Mesodermal cell (in vitro differentiated cells): Measurements from ENCODE around the gene DFFA.
"Not testable (repeated sequence)": the region's sequence is repeated elsewhere in the genome, so short reads cannot be mapped to it uniquely, and the experiment has no call there.

ENCODE experiments used
- H3K27ac ChIP-seq: 2 replicates; pipeline ENCODE4 v1.7.0; 2013; ENCODE audit warnings: mild to moderate bottlenecking, low read depth, low read length, moderate library complexity; ENCODE audit not compliant: severe bottlenecking
- H3K36me3 ChIP-seq: 2 replicates; pipeline ENCODE4 v1.7.1; 2013; ENCODE audit warnings: mild to moderate bottlenecking, low read length, moderate library complexity; ENCODE audit not compliant: control insufficient read depth, insufficient read depth
- H3K4me1 ChIP-seq: one replicate; pipeline ENCODE4 v1.7.1; 2013; ENCODE audit warnings: mild to moderate bottlenecking, low read length; ENCODE audit not compliant: insufficient read depth, control insufficient read depth, poor library complexity, severe bottlenecking
- H3K4me3 ChIP-seq: 2 replicates; pipeline ENCODE4 v1.7.0; 2013; ENCODE audit warnings: low read length, control low read depth, mild to moderate bottlenecking; ENCODE audit not compliant: insufficient read depth, poor library complexity, severe bottlenecking; ENCODE audit errors: extremely low read depth
- H3K9me3 ChIP-seq: 2 replicates; pipeline ENCODE4 v1.7.1; 2013; ENCODE audit warnings: mild to moderate bottlenecking, low read length, moderate library complexity; ENCODE audit not compliant: control insufficient read depth
- WGBS, 2 experiments: methylation state at CpG; one replicate each; pipeline ENCODE4 v1.1.5; 2013; ENCODE audit warnings: missing lambda C conversion rate in 2 of 2; ENCODE audit not compliant: insufficient coverage in 2 of 2; 5-methylcytosine and 5-hydroxymethylcytosine counted together

Gene DFFA

DNA sequence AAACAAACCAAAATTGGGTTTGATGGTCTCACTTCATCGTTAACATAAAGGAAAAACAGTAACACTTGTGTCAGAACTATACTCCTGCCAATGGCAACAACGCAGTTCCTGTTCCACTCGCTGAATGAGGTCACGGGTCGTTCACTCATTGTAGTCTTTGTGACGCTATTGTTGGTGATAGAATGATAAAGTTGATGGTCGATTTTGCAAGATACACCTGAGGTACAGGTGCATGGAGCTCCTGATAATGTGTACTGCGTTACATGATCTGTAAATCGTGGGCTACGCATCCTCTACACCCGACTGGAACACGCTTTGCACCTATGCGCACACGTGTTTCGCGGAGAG is 42.5 kb downstream of the DFFA start:
- peak overlapping the region; percentile 63 for H3K4me3 ChIP-seq
- no peaks in the 10 kb centered on the region for H3K36me3 ChIP-seq
- H3K9me3 ChIP-seq = no peaks in the 10 kb centered on the region
- peaks cover 5% of the 10 kb centered on the region for H3K4me1 ChIP-seq
- no peak overlapping the region for H3K27ac ChIP-seq
- WGBS, 2 experiments = 49 to 51% methylated on average over 15 of the region's 16 CpGs

DNA sequence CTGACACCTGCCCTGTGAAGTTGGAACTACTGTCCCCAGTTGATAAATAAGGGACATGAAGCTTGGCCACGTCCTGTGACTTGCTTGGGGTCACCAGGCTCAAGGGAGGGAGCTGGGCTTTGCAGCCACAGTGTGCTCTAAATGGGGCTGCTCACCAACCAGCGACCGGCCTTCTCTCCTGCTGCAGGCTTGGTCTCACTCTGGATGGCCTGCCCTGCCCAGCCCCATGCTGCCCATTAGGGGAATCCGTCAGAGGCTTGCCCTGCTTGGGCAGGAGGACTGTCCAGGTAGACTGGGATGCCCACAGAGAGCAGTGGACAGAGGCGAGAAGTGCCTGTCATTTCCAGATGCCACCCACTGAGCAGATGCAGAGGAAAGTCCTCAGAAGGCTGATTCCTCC is 43.3 kb downstream of the DFFA start:
- Histone ChIP-seq H3K36me3 (peaks cover 2% of the 10 kb centered on the region), H3K9me3 (no peaks in the 10 kb centered on the region), H3K4me3 (no peak overlapping the region), H3K4me1 (peaks cover 5% of the 10 kb centered on the region), H3K27ac (no peak overlapping the region)
- WGBS, 2 experiments = 77 to 91% methylated on average over 4 of the region's 5 CpGs

- H3K27ac ChIP-seq, H3K36me3 ChIP-seq, H3K9me3 ChIP-seq, H3K4me1 ChIP-seq, H3K4me3 ChIP-seq: not testable (repeated sequence)
- WGBS, 2 experiments = 99% methylated on average over 12 of the region's 21 CpGs; no CpG with 5 or more reads in 1 of the 2 experiments
Observed at GRCh38 chr1:10426535-10426848, 45.8 kb downstream of the DFFA start.

GRCh38 chr1:10425826-10426534 is 46.3 kb downstream of the DFFA start:
- not testable (repeated sequence) for H3K4me1 ChIP-seq, H3K9me3 ChIP-seq, H3K27ac ChIP-seq, H3K4me3 ChIP-seq
- H3K36me3 ChIP-seq = peaks cover 14% of the 10 kb centered on the region
- 96 to 97% methylated on average over 8 to 14 of the region's 21 CpGs for WGBS, 2 experiments

DNA sequence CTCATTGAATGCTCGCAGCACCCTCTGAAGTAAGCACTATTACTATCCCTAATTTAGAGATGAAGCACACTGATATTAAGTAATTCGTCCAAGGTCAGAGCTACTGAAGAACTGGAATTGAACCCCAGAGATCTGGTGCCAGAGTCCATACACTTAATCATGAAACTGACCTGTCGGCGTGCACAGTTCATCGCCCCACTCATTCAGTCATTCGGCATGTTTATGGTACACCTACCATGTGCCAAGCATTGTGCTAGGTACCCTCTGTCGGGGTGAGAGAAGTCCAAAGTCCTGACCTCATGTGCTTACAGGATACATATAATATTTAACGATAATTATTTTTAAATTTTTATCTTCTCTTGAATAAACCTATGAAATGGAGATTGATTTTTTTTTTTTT is 47.7 kb downstream of the DFFA start:
- Histone ChIP-seq H3K36me3 (peaks cover 25% of the 10 kb centered on the region), H3K9me3 (no peaks in the 10 kb centered on the region), H3K27ac (no peak overlapping the region), H3K4me1 (peaks cover under 1% of the 10 kb centered on the region), H3K4me3 (no peak overlapping the region)
- 100% methylated on average over 6 to 7 of the region's 8 CpGs for WGBS, 2 experiments

DNA sequence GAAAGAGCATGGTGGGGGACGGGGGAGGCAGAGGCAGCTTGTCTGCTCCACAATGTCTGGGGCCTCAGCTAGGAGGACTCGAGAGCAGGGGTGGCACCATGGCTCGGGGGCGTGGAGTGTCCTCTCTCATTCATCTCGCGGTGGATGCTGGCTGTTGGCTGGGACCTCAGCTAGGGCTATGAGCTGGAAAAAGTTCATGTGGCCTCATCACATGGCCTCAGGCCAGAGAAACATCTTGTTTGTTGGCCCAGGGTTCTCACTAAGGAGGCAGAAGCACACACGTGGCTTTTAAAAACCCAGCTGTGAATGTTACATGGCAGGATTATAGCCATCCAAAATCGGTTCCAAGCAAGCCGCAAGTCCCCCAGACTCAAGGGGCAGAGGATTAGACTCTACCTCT is 48.3 kb downstream of the DFFA start:
- Histone ChIP-seq H3K27ac (peak overlapping the region; percentile 8), H3K9me3 (no peaks in the 10 kb centered on the region), H3K4me3 (no peak overlapping the region), H3K4me1 (no peaks in the 10 kb centered on the region), H3K36me3 (peaks cover 31% of the 10 kb centered on the region)
- 85 to 94% methylated on average over 8 to 9 of the region's 9 CpGs for WGBS, 2 experiments

GRCh38 chr1:10421637-10422036 is 50.7 kb downstream of the DFFA start:
- Histone ChIP-seq H3K27ac (no peak overlapping the region), H3K4me1 (no peaks in the 10 kb centered on the region), H3K36me3 (peaks cover 55% of the 10 kb centered on the region), H3K9me3 (no peaks in the 10 kb centered on the region), H3K4me3 (no peak overlapping the region)
- WGBS, 2 experiments = 96 to 100% methylated on average over 4 to 5 of the region's 5 CpGs

GRCh38 chr1:10419351-10419750 is 53.0 kb downstream of the DFFA start:
- H3K4me3 ChIP-seq = no peak overlapping the region
- no peaks in the 10 kb centered on the region for H3K9me3 ChIP-seq
- no peak overlapping the region for H3K27ac ChIP-seq
- WGBS, 2 experiments = 90 to 93% methylated on average over 15 of the region's 15 CpGs
- peaks cover 3% of the 10 kb centered on the region for H3K4me1 ChIP-seq
- peaks cover 78% of the 10 kb centered on the region for H3K36me3 ChIP-seq

DNA sequence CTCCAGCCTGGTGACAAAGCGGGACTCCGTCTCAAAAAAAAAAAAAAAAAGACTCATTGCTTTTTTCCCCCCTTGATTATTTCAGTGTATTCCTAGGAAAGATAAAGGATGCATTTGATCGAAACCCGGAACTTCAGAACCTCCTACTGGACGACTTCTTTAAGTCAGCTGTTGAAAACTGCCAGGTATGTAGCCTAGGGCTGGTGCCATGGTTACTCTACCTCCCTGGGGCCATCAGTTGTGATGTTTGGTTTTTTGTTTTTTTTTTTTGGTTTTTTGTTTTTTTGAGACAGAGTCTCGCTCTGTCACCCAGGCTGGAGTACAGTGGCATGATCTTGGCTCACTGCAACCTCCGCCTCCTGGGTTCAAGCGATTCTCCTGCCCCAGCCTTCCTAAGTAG is 53.6 kb downstream of the DFFA start:
- WGBS, 2 experiments = 93 to 100% methylated on average over 4 to 6 of the region's 8 CpGs
- not testable (repeated sequence) for H3K9me3 ChIP-seq, H3K27ac ChIP-seq, H3K4me1 ChIP-seq, H3K4me3 ChIP-seq
- peaks cover 81% of the 10 kb centered on the region for H3K36me3 ChIP-seq

DNA sequence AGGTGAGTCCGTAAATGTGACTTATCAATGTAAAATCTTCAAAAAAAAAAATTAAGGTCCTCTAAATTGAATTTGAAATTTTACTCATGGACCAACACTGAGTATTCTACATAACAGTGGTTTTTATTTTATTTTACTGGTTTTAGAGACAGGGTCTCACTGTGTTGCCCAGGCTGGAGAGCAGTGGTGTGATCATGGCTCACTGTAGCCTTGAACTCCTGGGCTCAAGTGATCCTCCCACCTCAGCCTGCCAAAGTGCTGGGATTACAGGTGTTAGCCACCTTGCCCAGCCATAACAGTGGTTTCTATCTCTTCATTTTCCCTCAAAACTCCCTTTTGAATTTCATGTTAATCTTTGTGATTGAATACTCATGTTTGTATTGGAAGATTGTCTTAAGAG is 56.4 kb downstream of the DFFA start:
- Histone ChIP-seq H3K27ac (peak overlapping the region; percentile 70), H3K36me3 (peaks cover 96% of the 10 kb centered on the region)
- not testable (repeated sequence) for H3K4me3 ChIP-seq, H3K4me1 ChIP-seq, H3K9me3 ChIP-seq
- WGBS, 2 experiments = no CpG with 5 or more reads among the region's 1 CpG

DNA sequence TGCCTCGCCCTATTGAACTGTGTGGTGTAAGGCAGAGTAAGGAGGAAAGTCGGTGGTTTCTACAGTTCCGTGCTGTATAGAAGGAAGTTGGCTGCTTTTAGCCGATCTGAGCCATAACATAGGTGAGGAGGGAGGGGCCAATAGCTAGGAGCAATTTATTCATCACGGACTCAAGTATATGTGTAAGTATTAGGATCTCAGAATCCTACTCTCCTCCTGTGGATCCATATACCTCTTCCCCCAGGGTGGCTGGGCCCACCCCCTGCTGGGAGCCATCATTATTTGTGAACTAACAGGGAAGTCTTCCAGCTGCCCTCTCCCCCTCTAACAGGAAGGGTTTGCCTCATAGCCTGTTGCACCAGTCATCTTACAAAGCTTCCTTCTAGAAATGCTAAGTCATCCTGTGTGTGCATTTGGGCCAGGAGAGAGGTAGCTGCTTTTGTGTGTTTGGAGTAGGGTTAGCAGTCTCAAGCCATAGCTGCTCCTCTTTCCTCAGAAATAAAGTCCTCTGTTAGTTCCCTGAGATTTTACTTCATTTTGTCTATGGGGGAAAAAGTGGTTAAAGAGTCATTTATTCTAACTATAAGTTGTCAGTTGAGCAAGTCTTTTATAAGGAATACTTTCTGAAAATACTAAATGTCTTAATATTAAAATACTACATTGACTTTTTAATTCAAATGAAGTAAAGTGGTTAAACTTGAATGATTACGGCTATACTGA is 57.0 kb downstream of the DFFA start:
- H3K4me3 ChIP-seq = no peak overlapping the region
- H3K36me3 ChIP-seq = peaks cover 98% of the 10 kb centered on the region

More for the DNA sequence above, 57.0 kb downstream of the DFFA start:
- Histone ChIP-seq H3K4me1 (peaks cover 3% of the 10 kb centered on the region), H3K27ac (peak overlapping the region; percentile 70), H3K9me3 (no peaks in the 10 kb centered on the region)
- 81 to 100% methylated on average over 3 of the region's 6 CpGs for WGBS, 2 experiments
